Jurkat, Clone E6-1 (cell line): Measurements from ENCODE around the gene LENG1.

Experiments
- DNase-seq: peaks from one replicate; pipeline ENCODE4 v3.0.0-alpha.2; 2011; ENCODE audit warnings: low read depth, low spot score
- H3K4me3 ChIP-seq: 2 replicates; pipeline ENCODE4 v1.5.1; 2011; ENCODE audit warnings: mild to moderate bottlenecking, low read length, control low read depth, moderate library complexity

Gene LENG1

GRCh38 chr19:54127688-54128440 is 31.7 kb downstream of the LENG1 start:
- H3K4me3 ChIP-seq = no peak overlapping the region
- no peak for DNase-seq

DNA sequence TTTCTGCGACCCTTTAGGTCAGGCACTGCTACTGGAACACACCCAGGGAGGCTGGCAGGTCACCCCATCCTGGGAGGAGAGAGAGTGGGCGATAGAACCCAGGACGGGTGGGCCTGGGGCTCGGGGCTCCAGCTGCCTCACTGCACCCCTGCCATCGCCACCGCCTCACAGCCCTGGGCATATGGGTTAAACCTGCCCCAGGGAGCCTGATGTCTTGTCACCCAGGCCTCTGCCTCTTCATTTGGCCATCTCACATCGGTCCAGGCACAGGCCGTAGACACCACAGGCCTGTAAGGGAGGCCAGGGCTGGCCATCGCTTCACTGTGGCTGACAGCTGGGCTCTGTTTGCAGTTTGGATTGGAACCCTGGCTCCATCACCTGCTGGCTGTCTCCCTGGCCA is 33.8 kb downstream of the LENG1 start:
- no peak overlapping the region for H3K4me3 ChIP-seq
- DNase-seq = no peak

- DNase-seq = no peak
- H3K4me3 ChIP-seq = no peak overlapping the region
These were observed 35.1 kb downstream of the LENG1 start for GRCh38 chr19:54124393-54124792.

DNA sequence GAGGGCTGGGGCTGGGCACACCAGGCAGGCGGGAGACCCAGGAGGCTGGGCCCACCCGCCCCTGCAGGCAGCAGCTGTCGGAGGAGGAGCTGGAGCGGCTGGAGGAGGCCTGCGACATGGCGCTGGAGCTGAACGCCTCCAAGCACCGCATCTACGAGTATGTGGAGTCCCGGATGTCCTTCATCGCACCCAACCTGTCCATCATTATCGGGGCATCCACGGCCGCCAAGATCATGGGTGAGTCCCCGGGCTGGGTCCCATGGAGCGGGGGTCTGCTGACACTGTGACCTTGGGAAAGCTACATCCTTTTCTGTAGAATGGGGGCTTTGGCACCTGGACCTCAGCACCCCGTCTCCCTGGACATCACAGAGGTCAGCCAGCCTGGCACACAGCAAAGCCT is 35.8 kb downstream of the LENG1 start:
- H3K4me3 ChIP-seq = no peak overlapping the region

DNA sequence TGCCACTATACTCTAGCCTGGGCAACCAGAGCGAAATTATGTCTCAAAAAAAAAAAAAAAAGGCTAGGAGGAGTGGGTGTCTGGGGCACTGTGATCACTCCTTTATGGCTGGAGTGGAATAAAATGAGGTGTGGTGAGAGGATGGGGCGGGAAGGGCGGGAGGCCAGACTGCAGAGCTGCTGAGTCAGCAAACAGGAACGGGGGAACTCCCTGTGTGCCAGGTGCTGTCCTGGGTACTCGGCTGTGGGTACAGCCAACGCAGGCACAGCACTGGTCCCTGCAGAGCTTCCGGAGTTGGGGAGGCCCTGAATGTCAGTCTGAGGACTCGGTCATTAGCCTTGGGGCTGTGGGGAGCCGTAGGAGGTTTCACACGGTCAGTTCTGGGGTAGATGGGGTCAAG is 38.3 kb downstream of the LENG1 start:
- DNase-seq = no peak

More for the DNA sequence above, 35.8 kb downstream of the LENG1 start:
- DNase-seq = no peak

GRCh38 chr19:54115109-54116063 is 44.1 kb downstream of the LENG1 start, which contains the start of the genes PRPF31 and TFPT:
Gene PRPF31 (plus strand): TSS chr19:54115754. CDS start chr19:54118279, 2,525 bp downstream.
Gene TFPT (minus strand): TSS chr19:54115657. CDS start chr19:54115269, 388 bp downstream.
- peak; percentile 98 for DNase-seq
- peak within 1 kb of the TSS; percentile 100 for H3K4me3 ChIP-seq

More for the DNA sequence above, 38.3 kb downstream of the LENG1 start:
- no peak overlapping the region for H3K4me3 ChIP-seq

GRCh38 chr19:54114340-54115108 is 45.0 kb downstream of the LENG1 start:
- DNase-seq = peak; percentile 74
- peak overlapping the region; percentile 100 for H3K4me3 ChIP-seq

GRCh38 chr19:54109651-54110050 is 49.9 kb downstream of the LENG1 start:
- DNase-seq = no peak
- no peak overlapping the region for H3K4me3 ChIP-seq

- DNase-seq = no peak
- no peak overlapping the region for H3K4me3 ChIP-seq
These were observed 51.0 kb downstream of the LENG1 start for GRCh38 chr19:54108496-54108895.

DNA sequence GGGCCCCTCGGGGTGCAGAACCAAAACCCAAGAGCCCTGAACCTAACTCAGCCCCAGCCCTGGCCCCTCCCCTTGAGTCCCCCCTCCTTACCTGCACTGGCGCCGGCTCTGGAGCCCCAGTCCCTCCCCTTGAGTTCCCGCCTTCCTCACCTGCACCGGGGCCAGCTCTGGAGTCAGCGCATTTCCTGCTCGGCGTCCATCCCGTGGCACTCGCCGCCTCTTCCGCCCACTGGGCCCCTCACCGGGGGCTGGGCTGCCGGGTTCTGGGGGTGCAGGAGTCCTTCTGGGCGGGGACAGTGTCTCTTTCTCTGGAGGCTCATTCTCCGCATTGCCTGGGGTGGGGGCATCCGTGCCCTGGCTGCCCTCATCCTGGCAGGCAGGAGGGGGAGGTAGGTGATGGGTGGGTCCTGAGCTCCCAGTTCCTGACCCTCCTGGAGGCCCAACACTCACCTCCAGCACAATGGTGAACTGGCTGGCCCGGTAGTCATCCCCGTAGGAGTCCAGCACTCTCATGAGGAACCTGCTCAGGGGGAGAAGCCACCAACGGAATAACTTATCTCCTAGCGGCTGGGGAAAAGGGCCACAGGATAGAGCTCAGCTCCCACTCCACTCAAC is 51.5 kb downstream of the LENG1 start:
- H3K4me3 ChIP-seq = no peak overlapping the region
- no peak for DNase-seq

DNA sequence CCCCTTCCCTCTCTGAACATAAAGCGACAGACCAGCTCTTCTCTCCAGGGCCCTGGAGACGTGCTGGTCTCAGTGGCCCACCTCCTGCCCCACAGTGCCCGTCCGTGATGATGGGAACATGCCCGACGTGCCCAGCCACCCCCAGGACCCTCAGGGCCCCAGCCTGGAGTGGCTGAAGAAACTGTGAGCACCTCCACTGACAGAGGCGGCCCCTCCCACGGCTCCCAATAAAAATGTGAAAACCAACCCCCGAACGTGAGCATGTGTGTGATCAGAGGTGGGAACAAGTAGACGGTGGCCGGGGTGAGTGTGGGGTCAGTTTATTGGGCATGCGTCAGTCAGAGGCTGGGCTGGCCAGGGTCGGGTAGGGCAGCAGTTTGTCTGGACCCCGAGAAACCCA is 52.8 kb downstream of the LENG1 start:
- no peak overlapping the region for H3K4me3 ChIP-seq
- no peak for DNase-seq

DNA sequence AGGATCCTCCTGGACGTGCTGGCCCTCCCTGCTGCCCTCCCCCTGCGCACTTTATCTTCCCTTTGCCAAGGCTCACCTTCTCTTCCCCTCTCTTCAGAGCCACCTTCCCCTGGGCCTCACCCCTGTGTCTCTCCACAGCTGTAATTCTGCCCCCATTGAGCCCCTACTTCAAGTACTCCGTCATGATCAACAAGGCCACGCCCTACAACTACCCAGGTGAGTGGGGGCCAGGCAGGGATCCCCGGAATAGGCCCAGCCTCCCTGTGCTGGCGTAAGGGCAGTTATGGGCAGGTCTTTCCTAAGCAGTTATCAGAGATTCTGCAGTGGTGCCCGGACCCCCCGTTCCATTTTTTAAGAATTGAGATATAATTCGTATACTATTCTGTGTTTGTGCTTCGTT is 53.7 kb downstream of the LENG1 start:
- H3K4me3 ChIP-seq = no peak overlapping the region
- no peak for DNase-seq
